ENCODE data around the gene OR8D2.

GRCh38 chr11:124339396-124340141 is 19.6 kb upstream of the OR8D2 start:
- TF ChIP-seq CTCF (conservative IDR thresholded peaks at IDR 0.05 in 1 of 2, IDR thresholded peaks at IDR 0.05 in 1 of 2; ENCODE audit: low read depth in 1 of 2, low read length in 2 of 2) (no peak), EZH2 (IDR thresholded peaks at IDR 0.05; ENCODE audit: low read length, missing control alignments) (no peak)
